Lower leg skin (tissue), 4 donors: ENCODE results near the gene GATB. TPM values are rescaled to one million over a fixed set of nuclear protein-coding genes. Genes with fewer than 3 reads are reported as not detected.
A peak's percentile ranks its signal among the peaks of the same experiment; 100 is the strongest.

ENCODE experiments used
- DNase-seq, 2 donors: peaks; one replicate each; pipeline ENCODE4 v3.0.0-alpha.2; 2019; ENCODE audit warnings: low spot score in 2 of 2
- H3K4me3 ChIP-seq: fragments of 200-600 bp; sonication (generic); 2 replicates; pipeline ENCODE4 v1.5.1; 2017; ENCODE audit warnings: mild to moderate bottlenecking, low read depth; ENCODE audit not compliant: poor library complexity, severe bottlenecking
- POLR2A ChIP-seq, 2 donors: fragments of 450-650 bp; IDR thresholded peaks; one replicate each; pipeline ENCODE4 v1.6.1; 2016 to 2017; ENCODE audit warnings: antibody characterized with exemption in 2 of 2, mild to moderate bottlenecking in 1 of 2, moderate library complexity in 1 of 2
- WGBS, 2 donors: methylation state at CpG; one replicate each; pipeline ENCODE4 v1.1.5; 2018; 5-methylcytosine and 5-hydroxymethylcytosine counted together
- intact Hi-C: fragments of 100-400 bp; cut with DNase I; formaldehyde crosslinking; loops from one replicate; pipeline ENCODE4 v1.15.0; 2023; ENCODE audit warnings: low total_unique reads
- total RNA-seq, 4 donors: library from RNA; depleted of rRNA; stranded (reverse); fragments of >200 nt; gene quantifications; one replicate each; pipeline ENCODE4 v1.1.0, GENCODE V29; 2016
- TF ChIP-seq, protein P1 (sequence below), 3 donors: fragments of 450-650 bp; IDR thresholded peaks; one replicate each; pipeline ENCODE4 v1.5.1; 2016; ENCODE audit warnings: antibody characterized with exemption in 3 of 3, mild to moderate bottlenecking in 3 of 3, moderate library complexity in 2 of 3

GATB gene
- total RNA-seq, 4 donors from 2014 or later: 26.9 to 48.4 (median 35.9) TPM

DNA sequence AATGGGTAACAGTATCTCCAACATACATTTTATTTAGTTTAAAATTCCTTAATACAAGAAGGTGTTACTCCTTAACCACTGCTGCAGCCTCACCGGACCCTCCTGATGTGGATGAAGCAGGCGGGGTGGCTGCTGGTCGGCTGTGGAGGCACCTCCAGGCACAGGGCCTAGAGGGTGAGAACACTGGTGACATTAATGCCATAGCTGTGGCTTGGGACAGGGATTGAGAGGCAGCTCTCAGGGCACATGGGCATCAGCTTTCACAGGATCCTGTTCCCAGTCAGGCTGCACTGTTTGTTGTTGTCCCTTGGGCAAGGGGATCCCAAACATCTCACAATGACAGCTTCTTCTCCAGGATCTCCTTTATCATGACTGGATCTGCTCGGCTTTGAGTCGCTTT lies 90.0 kb downstream of the GATB start:
- H3K4me3 ChIP-seq: no peak overlapping the region
- no peak for TF ChIP-seq POLR2A (IDR thresholded peaks at IDR 0.05)
- TF ChIP-seq, protein P1, sequence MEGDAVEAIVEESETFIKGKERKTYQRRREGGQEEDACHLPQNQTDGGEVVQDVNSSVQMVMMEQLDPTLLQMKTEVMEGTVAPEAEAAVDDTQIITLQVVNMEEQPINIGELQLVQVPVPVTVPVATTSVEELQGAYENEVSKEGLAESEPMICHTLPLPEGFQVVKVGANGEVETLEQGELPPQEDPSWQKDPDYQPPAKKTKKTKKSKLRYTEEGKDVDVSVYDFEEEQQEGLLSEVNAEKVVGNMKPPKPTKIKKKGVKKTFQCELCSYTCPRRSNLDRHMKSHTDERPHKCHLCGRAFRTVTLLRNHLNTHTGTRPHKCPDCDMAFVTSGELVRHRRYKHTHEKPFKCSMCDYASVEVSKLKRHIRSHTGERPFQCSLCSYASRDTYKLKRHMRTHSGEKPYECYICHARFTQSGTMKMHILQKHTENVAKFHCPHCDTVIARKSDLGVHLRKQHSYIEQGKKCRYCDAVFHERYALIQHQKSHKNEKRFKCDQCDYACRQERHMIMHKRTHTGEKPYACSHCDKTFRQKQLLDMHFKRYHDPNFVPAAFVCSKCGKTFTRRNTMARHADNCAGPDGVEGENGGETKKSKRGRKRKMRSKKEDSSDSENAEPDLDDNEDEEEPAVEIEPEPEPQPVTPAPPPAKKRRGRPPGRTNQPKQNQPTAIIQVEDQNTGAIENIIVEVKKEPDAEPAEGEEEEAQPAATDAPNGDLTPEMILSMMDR (IDR thresholded peaks at IDR 0.05): no peak
- intact Hi-C loops: no loop called here
- 74 to 82% methylated on average over 5 of the region's 5 CpGs for WGBS, 2 donors
- DNase-seq: no peak

GRCh38 chr4:151669990-151670389 lies 90.8 kb downstream of the GATB start:
- no peak for TF ChIP-seq POLR2A (IDR thresholded peaks at IDR 0.05)
- TF ChIP-seq, protein P1 (IDR thresholded peaks at IDR 0.05): no peak
- intact Hi-C loops: no loop called here
- DNase-seq: peak in 1 of 2 donors; percentile 45
- no peak overlapping the region for H3K4me3 ChIP-seq
- WGBS, 2 donors: 59 to 71% methylated on average over 9 of the region's 9 CpGs

- 57 to 64% methylated on average over 4 of the region's 4 CpGs for WGBS, 2 donors
- DNase-seq: peak in 1 of 2 donors; percentile 82
- no peak overlapping the region for H3K4me3 ChIP-seq
- intact Hi-C loops: no loop called here
- TF ChIP-seq POLR2A (IDR thresholded peaks at IDR 0.05): no peak
- TF ChIP-seq, protein P1 (IDR thresholded peaks at IDR 0.05): no peak
Measured at GRCh38 chr4:151668689-151669402, 92.0 kb downstream of the GATB start.

DNA sequence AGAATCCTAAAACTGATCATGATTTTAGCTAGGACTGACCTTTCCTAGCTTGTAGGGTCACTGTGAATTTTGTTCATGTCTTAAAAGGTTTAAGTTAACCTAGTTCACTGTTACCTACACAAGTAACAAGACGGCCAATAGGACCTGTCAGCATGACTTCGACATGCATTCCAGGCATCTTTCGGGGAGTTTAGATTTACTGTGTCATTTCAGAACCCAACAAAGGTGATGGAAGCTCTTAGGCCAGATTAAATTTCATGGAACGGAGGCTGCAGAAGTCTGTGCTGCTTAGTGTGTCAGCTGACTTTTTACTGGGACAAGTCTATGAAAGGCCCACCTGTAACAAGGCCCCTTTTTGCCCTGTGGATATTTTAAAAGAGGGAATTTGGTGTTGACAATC lies 93.1 kb downstream of the GATB start:
- TF ChIP-seq POLR2A (IDR thresholded peaks at IDR 0.05): no peak
- TF ChIP-seq, protein P1 (IDR thresholded peaks at IDR 0.05): no peak
- intact Hi-C loops: no loop called here
- no peak for DNase-seq
- H3K4me3 ChIP-seq: no peak overlapping the region
- 93 to 95% methylated on average over 4 of the region's 4 CpGs for WGBS, 2 donors

DNA sequence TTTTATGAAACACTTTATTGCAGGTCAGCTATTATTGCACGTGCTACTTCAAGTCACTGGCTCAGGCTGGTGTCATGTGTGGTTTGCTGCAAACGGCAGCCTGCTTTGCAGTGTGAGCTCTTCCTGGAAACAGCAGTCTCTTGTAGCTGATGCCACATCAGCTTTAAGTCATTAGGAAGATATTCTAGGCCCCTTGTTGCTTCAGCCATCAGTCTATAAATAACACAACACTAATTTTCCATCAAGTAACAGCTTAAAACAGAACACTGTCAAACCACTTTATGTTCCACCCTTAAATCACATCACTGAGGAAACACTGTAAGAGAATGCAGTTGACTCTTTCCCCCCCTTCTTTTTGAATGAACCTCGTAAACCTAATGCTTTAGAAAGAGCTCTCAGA lies 93.8 kb downstream of the GATB start:
- intact Hi-C loops: no loop called here
- WGBS, 2 donors: 17 to 18% methylated on average over 3 of the region's 3 CpGs
- no peak overlapping the region for H3K4me3 ChIP-seq
- peak in 1 of 2 donors; percentile 66 for DNase-seq
- TF ChIP-seq, protein P1 (IDR thresholded peaks at IDR 0.05): no peak
- no peak for TF ChIP-seq POLR2A (IDR thresholded peaks at IDR 0.05)

- no peak for TF ChIP-seq POLR2A (IDR thresholded peaks at IDR 0.05)
- TF ChIP-seq, protein P1 (IDR thresholded peaks at IDR 0.05): no peak
- intact Hi-C loops: no loop called here
- peak in 1 of 2 donors; percentile 58 for DNase-seq
- WGBS, 2 donors: 63 to 81% methylated on average over 5 of the region's 5 CpGs
- no peak overlapping the region for H3K4me3 ChIP-seq
Measured at GRCh38 chr4:151666501-151666900, 94.3 kb downstream of the GATB start.
